ENCODE data around the gene TTLL13.

The TTLL13 gene

GRCh38 chr15:90305932-90306331 is 56.6 kb downstream of the TTLL13 start:
- no peak for DNase-seq (ENCODE audit: low read depth, low spot score)
- no peak overlapping the region for H3K27ac ChIP-seq

GRCh38 chr15:90306560-90306959 is 57.2 kb downstream of the TTLL13 start:
- no peak for DNase-seq (ENCODE audit: low read depth, low spot score)
- H3K27ac ChIP-seq: no peak overlapping the region

GRCh38 chr15:90307661-90308060 is 58.3 kb downstream of the TTLL13 start:
- no peak overlapping the region for H3K27ac ChIP-seq
- no peak for DNase-seq (ENCODE audit: low read depth, low spot score)

DNA sequence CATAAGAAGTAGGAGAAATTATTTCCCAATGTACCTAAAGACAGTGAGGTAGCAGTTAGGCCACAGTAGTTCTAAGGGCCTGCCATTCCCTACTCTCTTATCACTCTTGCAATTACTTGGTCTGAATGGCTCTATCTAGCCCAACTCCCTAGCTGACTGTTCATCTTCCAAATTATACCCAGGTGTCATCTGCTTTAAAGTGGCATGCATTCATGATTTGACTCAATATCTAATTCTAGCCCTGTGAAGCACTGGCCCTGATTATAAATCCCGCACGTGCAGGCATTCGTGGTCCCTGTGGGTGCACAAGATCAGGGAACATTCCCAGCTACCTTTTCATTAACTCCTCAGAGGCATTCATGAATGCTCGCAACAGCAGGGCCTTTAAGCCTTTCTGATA is 59.7 kb downstream of the TTLL13 start:
- H3K27ac ChIP-seq: no peak overlapping the region
- DNase-seq (ENCODE audit: low read depth, low spot score): no peak

Data from epithelial cell of prostate (primary cell).